IPS-NIHi11 (cell line): ENCODE measurements around the gene EXO1.
"Not testable (repeated sequence)": the region's sequence is repeated elsewhere in the genome, so short reads cannot be mapped to it uniquely, and the experiment has no call there.

Source experiments
- DNase-seq: peaks from one replicate; pipeline ENCODE4 v3.0.0; 2012; ENCODE audit warnings: mixed read lengths, low spot score

The EXO1 gene

GRCh38 chr1:241837416-241837815 lies 10.6 kb upstream of the EXO1 start:
- no peak for DNase-seq

DNA sequence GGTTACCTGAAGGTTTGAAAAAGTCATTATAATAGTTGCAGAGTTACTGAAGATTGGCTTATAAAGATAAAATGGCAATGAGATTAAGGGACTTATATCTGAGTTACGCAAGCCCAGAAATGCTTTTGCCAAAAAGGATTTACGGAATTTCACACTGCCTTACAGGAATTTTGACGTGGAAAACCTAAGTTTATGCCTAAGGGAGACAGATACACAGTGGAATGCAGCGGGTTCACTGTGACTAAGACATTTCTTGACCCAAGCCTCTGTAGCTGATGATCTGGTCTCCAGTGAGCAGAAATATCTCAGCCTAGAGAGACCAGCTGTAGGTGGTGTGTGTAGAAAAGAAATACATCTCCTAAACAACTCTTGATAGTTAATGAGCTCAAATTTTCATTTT lies 10.1 kb upstream of the EXO1 start:
- no peak for DNase-seq

DNA sequence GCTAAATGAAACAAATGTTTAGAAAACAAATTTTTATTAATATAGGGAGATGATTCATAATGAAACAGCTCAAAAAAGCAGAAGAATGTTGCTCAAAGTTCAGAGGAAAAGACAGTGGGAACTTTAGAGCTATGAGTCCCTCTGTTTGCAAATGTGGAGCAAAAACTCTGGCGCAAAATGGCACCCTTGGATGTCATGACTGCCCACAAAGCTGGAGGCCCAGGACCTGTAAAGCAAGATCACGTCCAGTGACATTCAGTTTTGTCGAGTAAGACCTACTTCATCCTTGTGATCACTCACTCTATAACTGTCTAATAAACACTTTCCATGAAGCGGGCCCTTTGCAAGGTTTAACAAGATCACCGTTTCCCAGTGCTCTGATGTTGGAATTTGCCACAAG lies 9.1 kb upstream of the EXO1 start:
- no peak for DNase-seq

DNA sequence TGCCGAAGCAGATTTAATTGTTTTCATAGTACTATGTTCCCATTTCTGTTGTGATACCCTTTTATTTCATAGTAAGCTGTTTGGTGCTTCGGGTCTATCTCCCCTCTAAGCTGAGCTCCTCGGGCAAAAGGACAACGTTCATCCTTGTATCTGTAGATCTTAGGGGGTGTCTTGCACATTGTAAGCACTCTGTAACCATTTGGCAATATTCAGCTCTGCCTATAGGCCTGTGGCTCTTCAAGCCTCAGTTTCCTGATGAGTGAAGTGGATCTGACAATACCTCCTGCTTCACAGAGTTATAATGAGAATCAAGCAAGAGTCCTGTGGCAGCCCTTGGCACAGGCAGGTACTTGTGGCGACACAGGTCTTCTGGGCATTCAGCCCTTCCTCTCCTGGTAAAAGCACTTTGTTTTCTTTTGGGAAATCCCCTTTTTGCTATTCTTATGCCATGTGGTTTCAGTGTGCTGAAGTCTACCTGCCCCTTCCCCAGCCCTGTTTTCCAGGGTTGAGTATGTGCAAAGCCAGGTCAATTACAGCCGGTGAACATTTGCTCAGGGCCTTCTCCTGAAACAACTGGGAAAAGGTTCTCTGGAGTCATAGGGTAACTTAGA lies 8.5 kb upstream of the EXO1 start:
- no peak for DNase-seq

- no peak for DNase-seq
Measured at GRCh38 chr1:241840164-241840563, 7.8 kb upstream of the EXO1 start.

DNA sequence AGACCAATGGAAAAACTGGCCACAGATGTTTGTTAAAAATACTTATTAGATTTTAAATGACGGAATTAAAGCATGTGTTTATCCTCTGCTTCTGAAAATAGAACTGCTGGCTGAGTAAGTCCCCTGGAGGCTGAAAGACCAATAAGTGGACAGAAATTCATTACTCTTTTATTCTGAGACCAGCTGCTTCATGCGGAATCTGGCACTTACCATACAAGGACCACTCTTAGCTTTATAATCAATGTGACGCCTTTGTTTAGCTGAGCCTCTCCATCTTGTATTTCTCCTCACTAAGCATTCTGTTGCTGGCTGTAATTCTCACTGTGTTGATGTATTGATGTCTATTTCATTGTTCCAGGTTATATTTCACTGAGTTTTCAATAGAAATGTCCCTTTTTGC lies 6.3 kb upstream of the EXO1 start:
- DNase-seq, result no peak

DNA sequence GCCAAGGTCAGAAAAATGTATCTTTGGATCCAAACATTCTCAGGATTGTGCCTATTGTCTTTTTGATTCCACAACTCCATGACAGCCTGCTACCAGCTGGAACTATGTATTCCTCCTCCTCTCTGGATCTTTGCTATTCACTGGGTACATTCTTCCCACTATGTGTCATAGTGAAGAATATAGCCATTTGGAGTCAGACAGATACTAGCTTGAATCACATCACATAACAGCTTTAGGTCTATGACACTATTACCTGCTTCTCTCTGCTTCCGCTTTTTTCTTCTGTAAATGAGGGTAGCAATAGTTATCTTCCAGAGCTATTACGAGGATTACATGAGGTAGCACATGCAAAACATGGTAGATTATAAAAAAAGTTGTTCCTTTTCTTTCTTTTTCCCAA lies 5.4 kb upstream of the EXO1 start:
- DNase-seq, result no peak

DNA sequence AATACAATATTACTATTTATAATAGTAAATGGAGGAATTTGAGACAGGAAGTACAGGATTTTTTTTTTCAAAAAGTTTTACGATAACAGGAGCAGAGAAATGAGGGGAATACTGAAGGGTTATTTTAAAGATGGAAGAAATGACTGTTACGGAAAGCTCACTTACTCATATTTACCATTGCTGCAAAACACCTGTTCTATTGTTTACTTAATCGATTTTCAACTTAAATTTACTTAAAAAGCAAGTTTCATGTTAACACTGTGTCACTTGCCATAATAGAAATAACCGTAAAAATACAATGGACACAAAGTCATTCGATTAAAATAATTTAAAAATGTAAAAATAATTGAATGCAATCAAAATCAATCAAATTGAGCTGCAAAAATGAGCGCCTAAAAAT lies 3.4 kb upstream of the EXO1 start:
- no peak for DNase-seq

DNA sequence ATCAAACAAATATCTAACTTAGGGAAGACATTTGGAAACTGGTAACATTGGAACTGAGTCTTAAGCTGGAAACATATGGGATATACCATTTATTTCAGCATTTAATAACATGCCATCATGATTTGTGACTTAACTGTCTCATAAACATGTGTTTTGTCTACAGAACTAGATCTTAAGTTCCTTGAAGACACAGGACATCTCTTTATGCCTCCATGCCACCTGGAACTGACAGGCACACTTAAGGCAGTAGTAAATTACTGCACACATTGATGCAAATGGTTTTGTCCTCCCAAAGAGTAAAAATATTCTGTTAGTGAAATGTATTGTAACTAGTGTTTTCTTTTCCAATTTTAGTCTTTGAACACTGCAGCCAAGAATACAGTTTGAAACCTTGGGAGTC lies 1.6 kb upstream of the EXO1 start:
- no peak for DNase-seq

DNA sequence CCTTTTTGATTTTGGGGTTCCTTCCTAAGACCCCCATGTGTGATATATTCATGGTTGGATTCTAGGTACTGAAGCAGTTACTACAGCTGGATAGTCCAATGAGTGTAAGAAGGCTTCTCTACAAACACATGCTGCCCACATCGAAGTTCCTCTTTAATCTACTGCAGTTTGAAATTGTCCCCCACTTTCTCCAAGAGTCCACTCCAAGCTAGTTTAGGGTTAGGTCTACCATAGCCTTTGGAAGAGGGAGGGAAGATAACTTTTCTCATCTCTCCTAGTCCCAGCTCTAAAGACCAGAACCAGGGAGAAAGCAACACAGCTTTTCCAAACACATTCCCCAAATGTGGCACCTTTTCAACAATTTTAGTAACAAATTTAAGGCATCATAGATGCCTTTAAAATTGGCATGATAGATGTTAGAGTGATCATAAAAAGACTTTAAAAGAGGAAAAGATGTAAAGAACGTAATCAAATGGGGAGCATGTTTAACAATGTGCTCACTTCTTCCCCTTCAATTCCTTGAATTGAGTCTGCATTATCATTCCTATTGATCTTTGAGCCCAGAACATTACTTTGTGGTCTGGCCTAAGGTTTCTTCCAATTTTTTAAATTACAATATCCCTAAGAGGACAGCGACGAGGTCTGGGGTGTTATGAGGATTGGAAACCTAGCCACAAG lies 1.0 kb upstream of the EXO1 start:
- DNase-seq, result no peak

GRCh38 chr1:241847540-241847795 lies 536 bp upstream of the EXO1 start:
- DNase-seq, result no peak

DNA sequence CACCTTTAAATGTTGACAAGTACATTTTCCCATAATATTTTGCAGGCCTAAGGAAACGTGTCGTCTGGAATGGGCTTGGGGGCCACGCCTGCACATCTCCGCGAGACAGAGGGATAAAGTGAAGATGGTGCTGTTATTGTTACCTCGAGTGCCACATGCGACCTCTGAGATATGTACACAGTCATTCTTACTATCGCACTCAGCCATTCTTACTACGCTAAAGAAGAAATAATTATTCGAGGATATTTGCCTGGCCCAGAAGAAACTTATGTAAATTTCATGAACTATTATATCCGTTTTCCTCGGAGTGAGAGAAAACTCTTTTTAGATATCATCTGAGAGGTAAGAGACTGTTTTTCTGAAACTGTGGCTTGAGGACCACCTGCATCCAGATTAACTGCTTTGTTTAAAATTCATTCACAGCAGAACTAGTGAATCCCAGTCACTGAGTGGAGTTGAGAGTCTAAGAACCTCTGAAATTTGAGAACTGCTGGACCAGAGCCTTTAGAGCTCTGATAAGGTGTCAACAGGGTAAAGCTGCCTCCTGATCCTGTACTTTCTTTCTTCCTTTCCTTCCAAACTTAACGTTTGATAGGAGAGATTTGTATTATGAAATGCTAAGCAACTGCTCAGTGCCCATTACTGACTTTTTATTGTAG lies 811 bp downstream of the EXO1 start:
- DNase-seq, result no peak

- no peak for DNase-seq
Measured at GRCh38 chr1:241849345-241849695, 1.3 kb downstream of the EXO1 start.

GRCh38 chr1:241855545-241856140 lies 7.6 kb downstream of the EXO1 start:
- DNase-seq, result not testable (repeated sequence)

- no peak for DNase-seq
Measured at GRCh38 chr1:241857131-241857530, 9.1 kb downstream of the EXO1 start.

DNA sequence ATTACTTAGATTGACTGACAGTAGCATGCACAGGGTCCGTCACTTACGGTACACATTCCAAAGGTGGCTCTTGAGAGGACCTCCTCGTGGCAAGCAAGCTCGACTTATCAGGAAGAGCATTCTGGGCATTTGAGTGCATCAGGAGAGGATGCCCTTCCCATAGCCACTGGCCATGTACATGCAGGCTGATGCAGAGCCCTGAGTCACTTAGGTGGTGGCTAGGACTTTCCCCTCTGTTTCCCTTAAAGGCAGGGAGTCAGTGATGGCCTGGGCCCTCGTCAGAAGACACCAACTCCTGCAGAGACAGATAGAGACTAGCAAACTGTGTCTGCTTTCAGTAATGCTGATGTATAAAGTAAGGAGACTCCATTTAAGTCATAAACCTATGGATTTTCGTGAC lies 12.9 kb downstream of the EXO1 start:
- DNase-seq, result no peak

DNA sequence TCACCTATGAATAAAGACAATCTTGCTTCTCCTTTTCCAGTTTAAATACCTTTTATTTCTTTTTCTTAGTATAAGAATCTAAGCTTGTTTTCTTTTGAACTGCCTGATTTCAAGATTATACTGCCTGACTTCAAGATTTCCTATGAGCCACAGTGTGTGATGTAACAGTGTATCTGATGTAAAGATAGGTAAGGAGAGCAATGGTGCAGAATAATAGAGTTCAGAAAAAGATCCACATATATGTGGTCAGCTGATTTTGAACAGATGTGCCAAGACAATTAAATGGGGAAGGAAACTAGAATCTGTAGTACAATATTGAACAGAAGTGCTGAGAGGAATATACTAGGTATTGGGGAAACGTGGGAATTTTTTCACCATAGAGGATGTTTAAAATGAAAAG lies 21.0 kb downstream of the EXO1 start:
- DNase-seq, result no peak

GRCh38 chr1:241870336-241870735 lies 22.3 kb downstream of the EXO1 start:
- DNase-seq, result no peak

GRCh38 chr1:241870746-241871430 lies 22.9 kb downstream of the EXO1 start:
- no peak for DNase-seq

GRCh38 chr1:241881440-241881839 lies 33.4 kb downstream of the EXO1 start:
- no peak for DNase-seq

- DNase-seq, result no peak
Measured at GRCh38 chr1:241883159-241883558, 35.2 kb downstream of the EXO1 start.

- DNase-seq, result no peak
Measured at GRCh38 chr1:241888232-241888631, 40.2 kb downstream of the EXO1 start.

DNA sequence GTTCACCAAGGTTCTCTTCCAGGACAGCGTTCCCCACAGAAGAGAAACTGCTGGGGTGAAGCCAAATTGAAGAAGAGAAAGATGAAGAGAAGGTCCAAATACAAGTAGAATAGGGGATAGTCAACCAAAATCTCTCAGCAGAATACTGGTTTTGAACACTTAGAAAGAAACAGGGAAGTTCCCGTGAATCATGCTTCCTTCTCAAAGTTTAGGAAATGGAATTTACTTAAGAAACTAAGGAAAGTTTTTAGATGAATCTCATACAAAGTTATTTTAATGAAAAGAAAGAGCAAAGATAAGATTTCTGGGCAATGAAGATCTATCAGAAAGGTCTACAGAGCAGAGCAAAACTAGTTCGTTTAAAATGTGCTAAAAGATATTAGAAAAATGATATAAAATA lies 43.3 kb downstream of the EXO1 start:
- DNase-seq, result no peak
